Measurements from ENCODE around the gene TBC1D22A.

- no peak for TF ChIP-seq POLR2A (IDR thresholded peaks at IDR 0.05; ENCODE audit: low read length)
- no peak for TF ChIP-seq GATA1 (IDR thresholded peaks at IDR 0.05; ENCODE audit: low read depth, low read length)
Observed at GRCh38 chr22:46866591-46866990, 104.1 kb downstream of the TBC1D22A start.
